Measurements from ENCODE around the gene CDC73.
"Not testable (repeated sequence)": the region's sequence is repeated elsewhere in the genome, so short reads cannot be mapped to it uniquely, and the experiment has no call there.

Gene CDC73

DNA sequence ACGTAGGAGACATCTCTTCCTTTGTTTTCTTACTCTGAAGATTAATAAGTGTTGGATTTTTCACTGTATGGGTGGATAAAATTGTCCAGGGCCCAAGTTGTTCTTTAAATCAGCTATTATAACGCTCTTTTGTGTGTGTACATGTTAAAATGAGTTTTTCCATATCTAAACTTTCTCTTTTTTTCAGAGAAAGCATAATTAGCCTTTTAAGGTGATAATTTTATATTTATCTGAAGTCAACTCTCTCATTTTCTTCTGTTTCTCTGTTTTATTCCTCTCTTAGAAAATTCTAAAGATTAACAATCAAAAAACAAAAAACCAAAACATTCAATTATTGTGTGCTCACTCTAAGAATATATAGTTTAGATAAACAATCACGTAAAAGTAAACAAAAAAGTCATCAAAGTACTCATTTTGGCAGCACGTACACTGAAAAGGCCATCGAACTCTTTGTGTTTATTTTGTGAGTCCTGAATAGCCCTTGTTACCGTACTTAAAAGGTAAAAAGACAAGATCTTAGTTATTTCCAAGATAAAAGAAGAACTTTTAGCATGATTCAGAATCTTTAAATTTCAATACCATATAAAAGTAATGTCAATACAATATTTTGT lies 7.2 kb upstream of the CDC73 start:
- DNase-seq (ENCODE audit: low read depth) = no peak

DNA sequence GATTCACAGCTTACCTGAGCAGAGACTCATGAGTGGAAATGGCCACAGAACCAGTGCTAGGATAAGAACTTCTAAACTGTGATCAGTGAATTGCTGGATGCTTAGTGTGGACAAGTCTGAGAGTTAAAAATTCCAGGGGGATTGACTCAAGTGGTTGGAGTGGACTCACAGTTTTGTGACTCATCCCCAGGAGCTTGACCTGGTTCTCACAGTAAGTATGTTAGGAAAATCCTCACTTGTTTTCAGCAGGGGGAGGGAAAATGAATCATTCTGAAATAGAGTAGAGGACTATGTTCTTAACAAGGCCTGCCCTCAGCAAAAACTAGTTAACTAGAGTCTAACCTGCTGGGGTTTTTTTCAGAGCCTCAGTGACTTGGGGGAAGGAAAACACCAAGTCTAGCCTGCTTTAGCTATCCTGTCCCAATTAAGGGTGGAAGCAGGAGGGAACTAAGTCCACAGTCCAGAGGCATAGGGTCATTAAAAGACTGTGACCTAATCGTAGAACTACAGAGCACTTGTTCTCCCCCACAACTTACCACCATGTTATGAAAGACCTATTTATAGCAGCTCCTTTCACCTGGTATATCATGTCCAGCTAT lies 6.1 kb upstream of the CDC73 start:
- DNase-seq (ENCODE audit: low read depth) = peak; percentile 99

DNA sequence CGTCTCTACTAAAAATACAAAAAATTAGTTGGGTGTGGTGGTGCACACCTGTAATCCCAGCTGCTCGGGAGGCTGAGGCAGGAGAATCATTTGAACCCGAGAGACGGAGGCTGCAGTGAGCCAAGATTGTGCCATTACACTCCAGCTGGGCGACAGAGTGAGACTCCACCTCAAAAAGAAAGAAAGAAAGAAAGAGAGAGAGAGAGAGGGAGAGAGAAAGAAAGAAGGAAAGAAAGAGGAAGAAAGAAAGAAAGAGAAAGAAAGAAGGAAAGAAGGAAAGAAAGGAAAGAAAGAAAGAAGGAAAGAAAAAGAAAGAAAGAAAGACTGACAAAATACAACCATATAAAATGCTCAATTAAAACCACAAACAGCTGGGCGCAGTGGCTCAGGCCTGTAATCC lies 4.7 kb upstream of the CDC73 start:
- not testable (repeated sequence) for DNase-seq (ENCODE audit: low read depth)

DNA sequence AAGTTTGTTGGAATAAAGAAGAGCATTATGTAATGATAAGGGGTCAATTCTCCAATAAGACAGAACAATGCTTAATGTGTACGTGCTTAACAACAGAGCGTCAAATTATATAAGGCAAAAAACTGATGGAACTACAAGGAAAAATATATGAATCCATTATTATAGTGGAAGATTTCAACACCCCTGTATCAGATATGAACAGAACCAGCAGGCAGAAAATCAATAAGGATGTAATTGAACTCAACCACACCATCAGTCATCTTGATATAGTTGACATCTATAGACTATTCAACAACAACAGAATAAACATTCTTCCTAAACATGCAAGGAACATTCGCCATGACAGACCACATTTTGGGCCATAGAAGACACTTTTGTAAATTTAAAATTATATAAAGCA lies 3.6 kb upstream of the CDC73 start:
- DNase-seq (ENCODE audit: low read depth) = no peak

DNA sequence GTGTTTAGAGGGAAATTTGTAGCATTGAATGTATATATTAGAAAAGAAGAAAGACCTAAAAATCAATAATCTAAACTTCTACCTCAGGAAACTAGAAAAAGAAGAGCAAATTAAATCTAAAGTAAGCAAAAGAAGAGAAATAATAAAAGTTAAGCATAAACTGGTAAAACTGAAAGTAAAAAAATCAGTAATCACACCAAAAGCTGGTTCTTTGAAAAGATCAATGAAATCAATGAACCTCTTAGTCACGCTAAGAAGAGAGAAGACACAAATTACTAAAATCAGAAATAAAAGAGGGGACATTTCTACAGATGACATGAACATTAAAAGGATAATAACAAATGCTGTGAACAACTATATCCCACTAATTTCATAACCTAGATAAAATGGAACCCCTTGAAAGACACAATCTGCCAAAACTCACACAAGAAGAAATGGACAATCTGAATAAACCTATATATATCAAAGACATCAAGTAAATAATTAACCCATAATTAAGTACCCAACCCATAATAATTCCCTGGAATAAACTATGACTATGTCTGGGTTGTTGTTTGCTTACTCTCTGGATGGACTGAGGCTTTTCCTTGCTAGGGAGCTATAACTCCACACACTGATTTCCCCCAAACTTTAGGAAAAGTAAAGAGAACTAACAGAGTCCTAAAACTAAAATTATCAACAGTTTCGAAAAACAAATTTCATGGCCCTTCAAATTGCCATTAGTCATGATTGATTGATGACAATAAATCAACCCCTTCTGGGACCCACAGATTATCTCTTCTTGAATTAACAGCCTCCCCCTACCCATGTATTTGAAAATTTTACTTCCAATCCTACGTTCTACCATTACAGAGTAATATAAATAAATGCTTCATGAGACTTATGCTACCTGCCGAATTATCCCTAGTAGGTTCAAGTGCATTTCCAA lies 2.8 kb upstream of the CDC73 start:
- DNase-seq (ENCODE audit: low read depth) = no peak

DNA sequence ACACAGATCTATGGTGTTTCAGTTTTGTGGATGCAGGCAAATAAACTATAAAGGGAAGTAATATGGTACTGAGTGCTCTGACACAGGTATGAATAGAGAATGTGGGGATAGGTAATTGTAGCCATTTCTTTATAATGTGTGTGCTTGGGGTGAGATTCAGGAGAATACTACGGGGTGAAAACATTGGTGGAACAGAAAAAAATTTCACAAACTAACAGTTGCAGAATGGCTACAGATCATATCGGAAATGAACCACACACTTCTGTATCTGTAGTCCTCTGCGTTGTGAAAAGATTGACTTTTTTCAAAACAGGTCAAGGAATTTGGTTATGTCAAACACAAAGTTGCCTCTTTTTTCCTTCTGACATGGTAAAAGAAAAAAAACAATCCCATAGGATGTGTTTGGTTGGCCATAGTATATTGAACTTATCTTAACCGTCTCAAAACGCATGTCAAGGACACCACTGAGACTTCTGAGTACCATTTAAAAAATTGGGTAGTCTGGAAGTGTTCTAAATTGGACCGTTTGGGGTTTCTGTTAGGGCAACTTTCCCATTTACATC lies 1.1 kb upstream of the CDC73 start:
- DNase-seq (ENCODE audit: low read depth) = no peak

DNA sequence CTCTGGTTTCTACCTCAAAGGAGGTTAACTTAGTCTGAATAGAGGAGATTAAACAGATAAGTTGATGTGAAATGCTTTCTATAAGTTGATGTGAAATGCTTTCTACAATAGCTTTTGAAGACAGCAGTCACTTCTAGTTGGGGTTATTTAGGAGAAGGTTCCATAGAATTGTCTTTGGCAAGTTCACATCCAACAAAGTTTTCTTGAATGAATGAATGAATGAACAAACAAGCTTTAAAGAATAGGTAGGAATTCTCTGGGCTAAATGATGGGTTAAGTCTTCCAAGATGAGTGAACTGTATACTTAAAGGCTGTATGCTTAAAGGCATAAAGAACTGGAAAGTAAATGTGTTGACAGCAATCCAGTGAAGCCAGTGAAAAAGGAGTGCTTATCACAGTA lies 1.9 kb downstream of the CDC73 start:
- no peak for DNase-seq (ENCODE audit: low read depth)

DNA sequence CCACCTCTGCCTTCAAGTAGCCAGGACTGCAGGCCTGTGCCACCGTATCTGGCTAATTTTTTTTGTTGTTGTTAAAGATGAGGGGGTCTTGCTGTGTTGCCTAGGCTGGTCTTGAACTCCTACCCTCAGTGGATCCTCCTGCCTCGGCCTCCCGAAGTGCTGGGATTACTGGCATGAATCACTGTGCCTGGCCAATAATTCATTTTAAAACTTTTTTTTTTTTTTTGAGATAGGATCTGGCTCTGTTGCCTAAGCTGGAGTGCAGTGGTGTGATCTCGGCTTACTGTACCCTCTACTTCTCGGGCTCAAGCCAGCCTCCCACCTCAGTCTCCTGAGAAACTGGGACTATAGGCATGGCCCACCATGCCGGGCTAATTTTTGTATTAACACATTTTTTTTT lies 3.5 kb downstream of the CDC73 start:
- no peak for DNase-seq (ENCODE audit: low read depth)

DNA sequence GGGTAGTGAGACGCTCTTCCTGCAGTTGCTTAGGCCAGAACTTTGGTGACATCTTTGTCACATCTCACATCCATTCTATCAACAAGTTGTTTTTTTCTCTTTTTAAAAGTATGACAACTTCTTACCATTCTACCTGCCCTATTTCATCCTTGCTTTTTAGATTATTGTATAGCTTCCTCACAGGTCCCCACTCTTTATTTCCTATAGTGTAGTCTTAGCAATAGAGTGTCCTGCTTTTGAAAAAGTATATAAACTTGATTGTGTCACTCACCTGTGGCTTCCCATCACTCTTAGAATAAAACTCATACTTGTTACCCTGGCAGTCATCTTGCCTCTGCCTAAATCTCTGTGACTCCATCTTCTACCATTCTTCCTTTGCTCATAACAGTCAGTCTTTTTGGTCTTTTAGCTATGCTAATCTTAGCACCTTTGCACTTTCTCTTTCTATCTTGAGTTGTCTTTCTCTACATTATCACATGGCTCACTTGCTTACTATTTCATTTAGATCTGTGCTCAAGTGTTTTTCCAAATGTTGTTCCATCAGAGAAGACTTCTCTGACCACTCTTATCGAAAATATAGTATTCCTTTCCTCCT lies 9.5 kb downstream of the CDC73 start:
- DNase-seq (ENCODE audit: low read depth) = no peak

DNA sequence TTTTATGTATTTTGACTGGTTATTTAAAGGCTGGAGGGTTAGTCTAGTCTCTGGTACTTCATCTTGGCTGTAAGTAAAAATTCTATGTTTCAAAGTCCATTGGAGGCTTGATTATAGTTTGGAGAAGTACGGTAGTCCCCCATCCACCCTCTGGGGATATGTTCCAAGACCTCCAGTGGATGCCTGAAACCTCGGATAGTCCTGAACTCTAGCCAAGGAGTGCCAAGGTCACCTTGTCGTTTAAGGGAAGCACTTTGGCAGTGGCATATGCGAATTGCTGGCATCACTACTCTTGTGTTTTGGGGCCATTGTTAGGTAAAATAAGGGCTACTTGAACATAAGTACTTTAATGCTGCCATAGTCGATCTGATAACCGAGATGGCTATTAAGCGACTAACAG lies 18.4 kb downstream of the CDC73 start:
- no peak for DNase-seq (ENCODE audit: low read depth)

DNA sequence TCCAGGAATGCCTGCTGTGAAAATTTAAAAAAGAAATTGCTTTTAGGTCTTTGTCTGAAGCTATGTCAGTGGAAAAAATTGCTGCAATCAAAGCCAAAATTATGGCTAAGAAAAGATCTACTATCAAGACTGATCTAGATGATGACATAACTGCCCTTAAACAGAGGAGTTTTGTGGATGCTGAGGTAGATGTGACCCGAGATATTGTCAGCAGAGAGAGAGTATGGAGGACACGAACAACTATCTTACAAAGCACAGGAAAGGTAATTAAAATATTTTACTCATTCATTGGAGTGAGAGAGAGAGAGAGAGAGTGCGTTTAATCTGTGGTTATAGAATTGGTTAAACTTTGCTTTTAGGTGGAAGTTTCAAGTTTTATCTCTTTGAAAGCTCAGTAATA lies 20.0 kb downstream of the CDC73 start:
- DNase-seq (ENCODE audit: low read depth) = no peak

DNA sequence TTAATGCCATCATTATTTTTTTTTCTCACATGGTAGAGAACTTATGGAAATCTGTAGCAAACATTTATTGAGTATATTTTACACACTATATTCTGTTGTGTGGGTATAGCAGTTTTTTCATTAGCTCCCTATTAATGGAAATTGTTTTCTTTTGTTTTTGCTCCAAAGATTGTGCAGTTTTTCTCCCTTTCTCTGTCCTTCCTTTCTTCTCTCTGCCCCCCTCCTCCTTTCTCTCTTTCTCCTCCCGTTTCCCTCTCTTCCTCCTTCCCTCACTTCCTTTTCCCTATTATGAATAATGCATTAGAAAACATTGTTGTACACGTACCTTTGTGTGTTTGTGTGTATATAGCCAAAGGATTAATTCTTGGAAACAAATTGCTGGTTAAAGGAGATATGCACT lies 20.6 kb downstream of the CDC73 start:
- no peak for DNase-seq (ENCODE audit: low read depth)

DNA sequence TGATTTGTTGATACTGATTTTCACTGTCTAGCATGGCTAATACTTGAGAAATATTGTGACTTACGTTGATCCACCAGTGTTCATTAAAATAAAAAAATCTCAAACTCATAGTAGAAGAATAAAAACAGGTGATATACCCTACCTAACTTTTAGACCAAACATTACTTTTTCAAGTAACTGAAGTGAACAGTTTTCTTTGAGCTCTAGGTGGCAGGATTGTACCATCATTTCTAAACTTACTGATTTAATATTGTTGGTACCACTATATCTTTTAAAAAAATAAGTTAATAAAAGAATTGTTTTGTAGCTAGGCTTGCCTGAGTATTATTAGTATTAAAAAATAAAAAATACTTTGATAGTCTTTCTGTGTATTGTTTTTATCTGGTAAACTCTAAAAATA lies 21.5 kb downstream of the CDC73 start:
- no peak for DNase-seq (ENCODE audit: low read depth)

DNA sequence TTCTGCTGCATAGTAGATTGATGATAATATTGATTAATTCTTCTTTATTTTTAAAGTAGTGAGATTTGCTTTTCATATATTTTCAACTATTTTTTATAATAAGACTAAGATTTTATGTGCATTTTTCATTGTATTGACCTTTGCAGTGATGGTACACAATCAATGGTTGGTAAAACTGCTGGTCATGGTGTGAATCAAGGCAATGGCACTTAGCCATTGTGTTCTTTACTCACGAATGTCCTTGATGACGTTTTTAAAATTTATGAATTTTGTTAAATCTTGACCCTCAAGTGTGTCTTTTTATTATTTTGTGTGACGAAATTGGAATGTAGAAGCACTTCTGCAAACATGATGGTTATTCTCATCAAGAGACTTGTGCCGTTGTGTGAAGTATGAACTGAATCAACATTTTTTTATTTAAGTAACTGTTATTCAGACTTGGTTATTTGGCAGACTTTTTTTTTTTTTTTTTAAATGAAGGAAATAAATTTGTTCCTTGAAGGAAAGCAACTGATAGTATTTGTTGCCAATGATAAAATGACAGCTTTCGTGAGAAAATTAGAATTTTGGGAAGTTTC lies 22.6 kb downstream of the CDC73 start:
- DNase-seq (ENCODE audit: low read depth) = no peak

DNA sequence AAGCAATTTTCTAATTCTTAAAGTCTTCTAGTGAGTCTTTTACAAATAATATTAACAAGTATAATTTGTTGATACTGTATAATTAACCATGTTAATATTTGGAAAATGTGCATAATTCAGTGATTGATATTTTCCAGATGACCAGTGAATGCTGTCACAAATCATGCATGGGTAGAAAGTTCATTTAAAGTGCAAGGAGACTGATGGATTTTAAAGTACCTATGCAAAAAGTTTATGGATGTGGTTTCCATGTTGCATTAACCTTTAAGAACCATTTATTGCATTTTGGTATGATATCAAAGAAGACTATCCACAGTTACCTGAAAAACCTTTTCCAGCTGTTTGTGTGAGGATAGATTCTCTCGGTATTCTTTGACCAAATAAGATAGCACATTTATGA lies 23.2 kb downstream of the CDC73 start:
- no peak for DNase-seq (ENCODE audit: low read depth)

DNA sequence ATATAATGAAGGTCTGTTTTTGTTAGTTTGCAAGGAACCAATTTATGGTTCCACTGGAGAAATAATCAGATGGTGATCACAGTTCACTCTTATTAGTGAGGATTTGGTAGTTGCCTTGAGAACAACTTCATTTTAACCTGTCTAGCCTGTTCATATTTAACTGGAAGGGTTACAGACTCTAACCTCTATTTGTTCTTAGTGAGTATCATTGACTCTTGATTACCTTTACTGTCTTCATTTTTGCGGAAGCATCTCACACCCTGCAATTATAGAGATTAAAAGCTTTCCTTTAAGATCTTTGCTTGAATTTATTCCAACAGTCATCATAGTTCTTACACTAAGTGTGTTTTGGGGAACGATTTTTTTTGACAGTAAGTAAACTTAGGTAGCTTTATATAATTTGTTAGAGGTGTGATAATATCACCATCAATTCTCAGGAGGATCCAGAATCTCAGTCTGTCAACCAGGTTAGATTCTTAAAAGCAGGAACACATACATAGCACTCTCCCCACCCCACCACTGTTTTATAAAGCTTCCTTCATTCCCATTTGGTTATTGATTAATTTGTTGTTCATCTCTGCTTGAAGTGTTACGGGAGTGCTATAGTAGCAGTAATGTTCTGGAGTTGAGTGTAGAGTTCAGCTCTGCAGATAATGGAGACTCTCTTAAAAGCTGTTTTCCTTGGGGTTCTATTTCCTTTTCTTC lies 34.4 kb downstream of the CDC73 start:
- DNase-seq (ENCODE audit: low read depth) = no peak

DNA sequence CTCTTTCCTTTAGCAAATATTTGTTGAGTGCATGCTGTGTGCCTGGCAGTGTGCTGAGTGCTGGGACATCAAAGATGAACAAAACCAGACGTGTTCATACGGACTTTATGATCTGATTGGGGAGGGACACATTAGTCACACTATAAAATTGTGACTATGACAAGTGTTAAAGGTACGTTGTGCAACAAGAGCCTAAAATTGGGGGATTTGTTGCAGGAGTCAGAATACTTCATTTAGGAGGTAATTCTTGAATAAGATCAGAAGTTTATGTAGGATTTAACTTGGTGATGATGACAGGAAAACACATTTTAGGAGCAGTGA lies 35.0 kb downstream of the CDC73 start:
- no peak for DNase-seq (ENCODE audit: low read depth)

DNA sequence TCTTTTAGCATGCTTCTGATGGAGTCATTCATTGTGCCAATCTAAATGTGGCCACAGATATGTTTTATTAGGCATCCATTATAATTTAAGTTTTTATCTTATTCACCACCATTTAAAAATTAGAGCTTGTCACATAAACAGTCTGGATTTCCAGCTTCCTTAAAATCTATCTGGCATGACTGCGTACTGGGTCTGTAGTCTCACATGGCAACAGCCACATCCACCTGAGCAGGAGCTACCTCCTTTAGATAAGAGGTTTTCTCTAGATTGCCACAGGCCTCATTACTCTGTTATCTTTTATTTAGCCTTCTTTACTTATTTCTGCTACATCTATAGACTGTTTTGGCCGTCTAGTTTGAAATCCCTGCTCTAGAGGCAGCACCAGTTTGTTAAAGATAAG lies 35.5 kb downstream of the CDC73 start:
- no peak for DNase-seq (ENCODE audit: low read depth)

DNA sequence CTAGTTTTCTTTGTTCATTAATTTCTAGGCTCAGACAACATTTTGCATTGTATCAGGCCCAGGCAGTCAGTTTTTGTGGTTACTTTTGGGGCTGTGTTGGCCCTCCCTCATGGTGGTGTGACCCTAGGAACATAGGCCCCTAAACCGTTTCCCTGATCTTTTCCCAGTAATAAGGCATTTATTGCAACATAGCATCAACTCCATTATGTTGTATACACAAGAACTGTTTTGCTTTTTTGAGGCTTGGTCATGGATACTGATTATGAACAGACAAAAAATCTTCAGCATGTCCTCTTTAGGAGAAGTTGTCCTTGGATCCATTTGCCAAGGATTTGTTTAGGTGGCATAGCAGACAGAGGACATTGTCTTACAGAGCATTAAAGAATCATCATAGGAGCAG lies 54.3 kb downstream of the CDC73 start:
- DNase-seq (ENCODE audit: low read depth) = no peak

DNA sequence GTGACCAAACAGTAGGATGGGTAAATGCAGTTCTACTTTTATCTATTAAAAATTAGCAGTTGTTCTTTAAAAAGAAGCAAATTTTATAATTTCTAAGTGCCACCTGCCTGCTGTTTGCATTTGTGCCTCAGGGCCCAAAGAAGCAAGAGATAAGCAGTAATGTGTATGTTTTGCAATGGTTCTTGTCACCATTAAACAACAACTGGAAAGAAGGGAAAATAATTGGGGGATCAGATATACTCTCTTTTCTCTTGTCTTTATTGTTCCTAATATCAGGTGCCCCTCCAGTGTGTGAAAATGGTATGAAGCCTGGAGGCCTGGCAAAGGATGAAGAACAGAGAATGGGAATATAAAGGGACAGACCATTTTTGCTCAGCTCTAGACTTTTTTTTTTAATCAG lies 55.0 kb downstream of the CDC73 start:
- no peak for DNase-seq (ENCODE audit: low read depth)

DNA sequence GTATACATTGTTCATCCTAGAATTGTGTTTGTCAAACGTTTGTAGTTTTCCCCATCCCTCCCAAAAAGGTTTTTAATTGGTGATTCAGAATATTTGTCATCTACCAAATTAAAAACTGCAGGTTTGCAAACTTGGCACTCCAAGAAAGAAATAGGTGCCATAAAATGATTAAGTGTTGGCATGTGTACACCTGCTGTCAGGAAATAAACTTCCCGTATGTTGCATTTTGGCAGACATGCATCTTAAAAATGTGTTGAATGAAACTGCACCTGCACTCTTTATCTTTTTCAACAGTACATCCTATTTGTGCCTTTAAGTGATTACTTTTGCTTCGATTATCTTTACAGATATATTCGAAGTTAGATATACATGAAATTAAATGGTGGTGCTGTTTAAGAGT lies 57.3 kb downstream of the CDC73 start:
- DNase-seq (ENCODE audit: low read depth) = no peak

DNA sequence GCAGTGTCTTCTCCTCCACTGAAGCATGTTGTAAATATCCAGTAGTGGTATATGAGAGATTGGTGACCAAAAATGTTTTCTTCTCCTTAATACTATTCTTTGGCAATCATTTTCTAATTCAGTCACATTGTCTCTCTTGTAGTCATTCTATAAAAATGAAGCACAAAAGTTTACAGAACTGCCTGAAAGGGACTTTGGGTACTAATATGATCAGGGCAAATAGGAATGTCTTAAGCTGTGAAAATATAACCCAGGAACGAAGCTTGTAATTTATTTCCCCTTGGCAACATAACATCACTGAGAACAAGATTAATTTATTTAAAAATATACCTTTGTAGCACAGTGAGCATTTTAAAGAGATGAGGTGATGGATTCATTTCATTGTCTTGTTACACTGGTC lies 59.7 kb downstream of the CDC73 start:
- no peak for DNase-seq (ENCODE audit: low read depth)
